Activated CD8-positive, alpha-beta memory T cell treated with anti-CD3 and anti-CD28 coated beads, Interleukin-2, amount 10 ng/mL, durations not matched to agents 7 days and 5 days (primary cell): ENCODE measurements around the gene EHMT1. TPM values are rescaled to one million over a fixed set of nuclear protein-coding genes. Genes with fewer than 3 reads are reported as not detected.
"Not testable (repeated sequence)": the region's sequence is repeated elsewhere in the genome, so short reads cannot be mapped to it uniquely, and the experiment has no call there.

ENCODE experiments used
- ATAC-seq: fragments of 150-1000 bp; cut with Tn5 transposase; one replicate; pipeline ENCODE4 v1.10.0; 2021; ENCODE audit warnings: moderate library complexity
- CTCF ChIA-PET: fragments of 350-600 bp; sonication (Branson Sonifier 250); formaldehyde crosslinking; loops from one replicate; lab custom pipeline; 2021; ENCODE audit warnings: antibody characterized with exemption; lab: Charles Lee
- DNase-seq: peaks from one replicate; pipeline ENCODE4 v3.0.0-alpha.2; 2020
- H3K27ac Mint-ChIP-seq: one replicate; pipeline ENCODE4 v1.8.0; 2021; ENCODE audit warnings: mild to moderate bottlenecking, mixed read lengths
- H3K27me3 Mint-ChIP-seq: one replicate; pipeline ENCODE4 v1.8.0; 2021; ENCODE audit warnings: mixed read lengths
- H3K36me3 Mint-ChIP-seq: one replicate; pipeline ENCODE4 v1.8.0; 2021; ENCODE audit warnings: mild to moderate bottlenecking, mixed read lengths
- H3K4me1 Mint-ChIP-seq: one replicate; pipeline ENCODE4 v1.8.0; 2021; ENCODE audit warnings: mixed read lengths
- H3K4me3 Mint-ChIP-seq: one replicate; pipeline ENCODE4 v1.8.0; 2021; ENCODE audit warnings: mild to moderate bottlenecking, moderate library complexity, mixed read lengths
- H3K9me3 Mint-ChIP-seq: one replicate; pipeline ENCODE4 v1.8.0; 2022; ENCODE audit warnings: low read depth, mixed read lengths
- total RNA-seq, 2 experiments: library from RNA; stranded (reverse); gene quantifications; one replicate each; pipeline ENCODE4 v1.2.3, GENCODE V29; 2021

EHMT1 gene
- total RNA-seq, 2 experiments from 2014 or later: 99.9 to 130 TPM

DNA sequence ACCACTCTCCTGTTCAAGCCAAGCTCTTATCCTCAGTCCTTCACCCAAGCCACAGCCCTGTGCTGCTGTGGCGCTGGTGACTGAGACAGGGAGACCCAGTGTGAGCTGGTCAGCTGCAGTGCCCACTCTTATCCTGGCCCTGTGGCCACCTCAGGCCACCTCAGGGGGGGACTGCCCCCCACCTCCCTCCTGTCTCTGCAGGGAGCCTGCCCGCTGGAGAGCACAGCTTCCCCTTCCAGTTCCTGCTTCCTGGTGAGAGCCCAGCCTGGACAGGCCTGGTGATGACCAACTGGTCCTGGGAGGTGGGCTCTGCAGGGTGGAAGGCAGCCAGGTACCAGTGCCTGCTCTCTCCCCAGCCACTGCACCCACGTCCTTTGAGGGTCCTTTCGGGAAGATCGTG lies 5.5 kb upstream of the EHMT1 start:
- Mint-ChIP-seq H3K27ac (no peak overlapping the region), H3K36me3 (peaks cover 6% of the 10 kb centered on the region), H3K4me3 (no peak overlapping the region), H3K9me3 (no peaks in the 10 kb centered on the region), H3K4me1 (peaks cover 26% of the 10 kb centered on the region), H3K27me3 (no peaks in the 10 kb centered on the region)
- ATAC-seq (no peak), DNase-seq (no peak)
- CTCF ChIA-PET: no interaction called here

DNA sequence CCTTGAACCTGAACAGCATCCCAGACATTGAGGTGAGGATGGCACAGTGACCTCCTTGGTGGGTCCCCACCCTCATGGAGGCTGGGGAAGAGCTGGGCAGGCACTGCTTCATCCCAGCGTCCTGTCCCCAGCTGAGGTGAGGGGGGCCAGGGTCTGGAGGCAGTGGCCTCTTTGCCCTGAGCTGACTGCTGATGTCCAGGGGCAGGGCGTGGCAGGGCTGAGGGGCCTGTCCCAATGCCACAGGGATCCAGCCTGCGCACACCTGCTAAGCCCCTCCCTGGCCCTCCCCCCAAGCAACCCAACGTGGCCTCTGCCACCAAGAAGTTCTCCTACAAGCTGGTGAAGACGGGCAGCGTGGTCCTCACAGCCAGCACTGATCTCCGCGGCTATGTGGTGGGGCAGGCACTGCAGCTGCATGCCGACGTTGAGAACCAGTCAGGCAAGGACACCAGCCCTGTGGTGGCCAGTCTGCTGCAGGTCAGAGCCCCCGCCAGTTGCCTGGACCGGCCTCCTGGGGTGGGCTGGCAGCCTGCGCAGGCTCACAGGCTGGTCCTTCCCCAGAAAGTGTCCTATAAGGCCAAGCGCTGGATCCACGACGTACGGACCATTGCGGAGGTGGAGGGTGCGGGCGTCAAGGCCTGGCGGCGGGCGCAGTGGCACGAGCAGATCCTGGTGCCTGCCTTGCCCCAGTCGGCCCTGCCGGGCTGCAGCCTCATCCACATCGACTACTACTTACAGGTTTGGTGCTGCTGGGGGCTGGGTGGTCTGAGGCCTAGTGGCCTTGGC lies 4.9 kb upstream of the EHMT1 start:
- CTCF ChIA-PET: no interaction called here
- Mint-ChIP-seq H3K9me3 (no peaks in the 10 kb centered on the region), H3K27ac (no peak overlapping the region), H3K4me3 (no peak overlapping the region), H3K4me1 (peaks cover 25% of the 10 kb centered on the region), H3K36me3 (peaks cover 6% of the 10 kb centered on the region), H3K27me3 (no peaks in the 10 kb centered on the region)
- no peak for ATAC-seq
- no peak for DNase-seq

DNA sequence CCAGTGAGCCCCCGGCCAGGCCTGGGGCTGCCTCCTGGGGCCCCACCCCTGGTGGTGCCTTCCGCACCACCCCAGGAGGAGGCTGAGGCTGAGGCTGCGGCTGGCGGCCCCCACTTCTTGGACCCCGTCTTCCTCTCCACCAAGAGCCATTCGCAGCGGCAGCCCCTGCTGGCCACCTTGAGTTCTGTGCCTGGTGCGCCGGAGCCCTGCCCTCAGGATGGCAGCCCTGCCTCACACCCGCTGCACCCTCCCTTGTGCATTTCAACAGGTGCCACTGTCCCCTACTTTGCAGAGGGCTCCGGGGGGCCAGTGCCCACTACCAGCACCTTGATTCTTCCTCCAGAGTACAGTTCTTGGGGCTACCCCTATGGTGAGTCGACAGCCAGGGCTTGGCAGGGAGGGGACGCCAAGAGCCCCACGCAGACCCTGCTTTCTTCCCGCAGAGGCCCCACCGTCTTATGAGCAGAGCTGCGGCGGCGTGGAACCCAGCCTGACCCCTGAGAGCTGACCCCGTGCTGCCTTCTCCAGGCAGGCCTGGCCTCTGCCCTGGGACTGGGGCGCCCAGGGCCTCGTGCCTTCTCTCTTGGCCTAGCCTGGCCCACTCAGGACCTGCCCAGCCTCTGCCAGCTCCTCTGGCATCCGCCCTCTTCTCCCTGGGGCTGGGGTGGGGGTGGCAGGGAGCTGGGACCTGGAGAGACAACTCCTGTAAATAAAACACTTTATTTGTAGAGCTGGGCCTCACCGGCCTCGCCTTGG lies 4.0 kb upstream of the EHMT1 start:
- Mint-ChIP-seq H3K27me3 (no peaks in the 10 kb centered on the region), H3K9me3 (no peaks in the 10 kb centered on the region), H3K36me3 (peaks cover 11% of the 10 kb centered on the region), H3K4me1 (peaks cover 27% of the 10 kb centered on the region), H3K27ac (no peak overlapping the region), H3K4me3 (no peak overlapping the region)
- CTCF ChIA-PET: no interaction called here
- DNase-seq (no peak), ATAC-seq (no peak)

DNA sequence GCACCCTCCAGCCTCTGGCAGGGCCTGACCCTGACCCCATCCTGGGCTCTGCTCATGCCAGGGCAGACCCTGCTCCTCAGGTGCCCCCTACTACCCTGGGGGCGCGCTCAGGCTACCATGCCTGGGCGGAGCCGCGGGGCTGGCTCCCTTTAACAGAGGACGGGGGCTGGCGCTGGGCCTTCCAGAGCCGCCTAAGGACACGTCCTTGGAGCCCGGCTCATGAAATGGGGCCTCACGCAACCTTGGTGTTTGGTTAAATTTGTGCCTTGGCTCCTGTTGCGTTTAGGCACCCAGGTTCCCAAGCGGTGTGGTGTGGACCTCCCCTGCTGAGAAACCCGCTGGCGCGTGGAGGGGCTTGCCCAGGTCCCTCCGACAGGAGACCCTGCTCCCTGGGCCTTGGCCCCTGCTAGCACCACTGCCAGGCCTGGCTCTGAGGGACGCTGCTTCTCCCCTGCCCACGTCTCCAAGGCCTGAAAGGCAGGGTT lies 3.4 kb upstream of the EHMT1 start:
- H3K27ac Mint-ChIP-seq: no peak overlapping the region
- DNase-seq (no peak), ATAC-seq (no peak)
- no peaks in the 10 kb centered on the region for H3K27me3 Mint-ChIP-seq
- H3K9me3 Mint-ChIP-seq: no peaks in the 10 kb centered on the region
- CTCF ChIA-PET: no interaction called here
- peaks cover 11% of the 10 kb centered on the region for H3K36me3 Mint-ChIP-seq
- H3K4me3 Mint-ChIP-seq: no peak overlapping the region
- peaks cover 33% of the 10 kb centered on the region for H3K4me1 Mint-ChIP-seq

DNA sequence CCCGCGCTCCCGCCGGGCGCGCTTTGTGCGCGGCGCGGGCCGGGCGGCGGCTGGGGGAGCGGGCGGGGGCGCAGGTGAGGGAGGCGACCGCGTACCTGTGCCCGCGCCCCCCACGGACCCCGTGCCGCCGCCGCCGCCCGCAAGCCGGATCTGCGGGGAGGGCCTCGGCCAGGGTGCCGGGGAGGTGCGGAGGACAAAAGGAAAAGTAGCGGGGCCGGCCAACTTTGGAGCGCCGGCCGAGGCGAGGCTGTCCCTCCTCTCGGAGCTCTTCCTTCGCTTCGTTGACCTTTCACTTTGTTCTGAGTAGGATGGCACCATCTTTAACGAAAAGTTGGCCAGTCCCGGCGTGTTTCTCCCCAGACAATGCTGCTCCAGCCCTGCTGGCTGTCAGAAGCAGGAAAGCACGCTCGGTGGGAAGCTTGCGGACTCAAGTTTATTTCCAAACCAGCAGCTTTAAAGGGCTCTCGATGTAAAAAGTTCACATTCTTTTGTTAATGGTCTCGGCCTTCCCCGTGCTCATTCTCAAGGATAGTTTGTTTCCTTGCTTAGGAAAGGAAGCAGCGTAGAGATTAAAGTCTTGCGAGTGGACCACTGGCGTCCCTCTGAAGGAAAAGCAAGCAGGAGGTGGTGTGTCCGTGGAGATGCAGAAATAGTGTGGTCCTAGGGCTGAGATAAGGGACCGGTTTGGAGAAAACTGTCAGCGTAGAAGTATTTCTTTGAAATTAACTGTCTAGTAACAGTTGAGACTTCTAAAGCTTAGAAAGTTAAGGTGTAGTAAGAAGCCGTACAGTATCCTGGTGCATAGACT lies 639 bp downstream of the EHMT1 start:
- ATAC-seq (peak; percentile 6), DNase-seq (peak; percentile 62)
- Mint-ChIP-seq H3K4me3 (peak overlapping the region; percentile 80), H3K27ac (peak overlapping the region; percentile 80), H3K4me1 (peaks cover 43% of the 10 kb centered on the region), H3K27me3 (no peaks in the 10 kb centered on the region), H3K9me3 (no peaks in the 10 kb centered on the region), H3K36me3 (peaks cover 22% of the 10 kb centered on the region)
- CTCF ChIA-PET: interaction anchor here (0.6 to 2.2 kb wide), 8 partner anchors 9 to 68 kb away, joined by 3 to 15 read pairs (median 3); partner anchors contain the start of genes DPH7 and MRPL41

DNA sequence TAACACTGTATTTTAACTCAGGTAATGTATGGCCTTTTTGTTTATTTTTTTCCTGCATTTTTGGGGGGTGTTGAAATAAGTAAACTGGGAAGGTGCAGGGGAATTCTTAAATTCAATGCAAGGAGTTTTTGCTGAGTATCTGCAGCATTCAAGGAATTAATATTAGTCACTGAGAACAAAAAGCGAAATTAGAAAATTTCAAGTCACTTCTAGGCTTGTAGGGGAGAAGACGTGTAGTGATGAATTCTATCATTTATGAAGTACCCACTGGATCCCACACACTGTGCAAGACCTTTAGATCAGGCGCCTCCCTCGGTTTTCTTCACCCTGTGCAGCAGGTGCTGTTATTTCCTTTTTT lies 1.2 kb downstream of the EHMT1 start:
- DNase-seq (no peak), ATAC-seq (no peak)
- peak overlapping the region; percentile 80 for H3K27ac Mint-ChIP-seq
- no peaks in the 10 kb centered on the region for H3K9me3 Mint-ChIP-seq
- no peaks in the 10 kb centered on the region for H3K27me3 Mint-ChIP-seq
- CTCF ChIA-PET: interaction anchor here (0.8 to 2.2 kb wide), 3 partner anchors 9 to 41 kb away, joined by 3 to 15 read pairs (median 5); partner anchors contain the start of gene DPH7
- H3K36me3 Mint-ChIP-seq: peaks cover 19% of the 10 kb centered on the region
- peaks cover 44% of the 10 kb centered on the region for H3K4me1 Mint-ChIP-seq
- peak overlapping the region; percentile 80 for H3K4me3 Mint-ChIP-seq

DNA sequence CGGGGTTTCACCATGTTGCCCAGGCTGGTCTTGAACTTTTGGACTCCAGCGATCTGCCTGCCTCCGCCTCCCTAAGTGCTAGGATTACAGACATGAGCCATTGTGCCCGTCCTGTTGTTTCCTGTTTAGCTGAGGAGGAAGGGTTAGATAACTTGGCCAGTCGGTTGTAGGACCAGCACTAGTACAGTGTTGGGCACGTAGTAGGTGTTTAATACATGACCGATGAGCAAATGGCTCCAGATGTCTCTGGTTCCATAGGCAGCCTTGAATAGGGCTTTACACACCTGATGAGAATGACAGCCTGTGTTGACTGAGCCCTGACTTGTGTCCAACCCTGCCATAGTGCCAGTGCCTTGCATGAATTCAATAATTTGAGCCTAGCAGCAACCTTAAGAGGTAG lies 1.8 kb downstream of the EHMT1 start:
- ATAC-seq: no peak
- no peaks in the 10 kb centered on the region for H3K9me3 Mint-ChIP-seq
- H3K27me3 Mint-ChIP-seq: no peaks in the 10 kb centered on the region
- peaks cover 50% of the 10 kb centered on the region for H3K4me1 Mint-ChIP-seq
- H3K4me3 Mint-ChIP-seq: peak overlapping the region; percentile 80
- peaks cover 23% of the 10 kb centered on the region for H3K36me3 Mint-ChIP-seq
- DNase-seq: no peak
- CTCF ChIA-PET: interaction anchor here (1.0 to 2.2 kb wide), 2 partner anchors 8 to 12 kb away, joined by 3 to 15 read pairs; no protein-coding TSS in a partner anchor
- peak overlapping the region; percentile 38 for H3K27ac Mint-ChIP-seq

DNA sequence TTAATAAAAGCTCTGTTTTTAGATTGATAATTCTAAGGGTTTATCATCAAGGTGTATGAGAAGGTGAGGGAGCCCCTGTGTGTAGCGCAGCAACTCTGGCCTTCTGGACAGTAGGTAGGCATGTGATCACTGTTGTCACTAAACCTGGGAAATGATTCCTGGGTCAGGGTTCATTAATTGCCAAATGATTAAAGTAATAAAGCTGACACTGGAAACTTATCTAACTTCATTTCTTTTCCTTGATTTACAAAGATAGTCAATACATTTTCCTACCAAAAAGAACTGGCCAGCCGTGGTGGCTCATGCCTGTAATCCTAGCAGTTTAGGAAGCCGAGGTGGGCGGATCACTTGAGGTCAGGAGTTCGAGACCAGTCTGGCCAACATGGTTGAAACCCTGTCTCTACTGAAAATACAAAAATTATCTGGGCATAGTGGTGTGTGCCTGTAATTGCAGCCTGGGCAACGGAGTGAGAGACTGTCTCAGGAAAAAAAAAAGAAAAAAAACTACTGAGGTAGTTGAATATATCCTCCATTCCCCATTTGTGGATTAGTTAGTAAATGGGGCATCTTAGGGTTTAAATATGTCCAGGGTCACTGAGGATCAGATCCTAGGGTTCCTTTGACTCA lies 2.4 kb downstream of the EHMT1 start:
- CTCF ChIA-PET: interaction anchor here (1.0 kb wide), 1 partner anchor 11 kb away, joined by 3 read pairs; no protein-coding TSS in a partner anchor
- Mint-ChIP-seq H3K9me3 (no peaks in the 10 kb centered on the region), H3K4me1 (peaks cover 51% of the 10 kb centered on the region), H3K27me3 (no peaks in the 10 kb centered on the region), H3K27ac (peak overlapping the region; percentile 38), H3K36me3 (peaks cover 23% of the 10 kb centered on the region), H3K4me3 (no peak overlapping the region)
- DNase-seq (no peak), ATAC-seq (no peak)

DNA sequence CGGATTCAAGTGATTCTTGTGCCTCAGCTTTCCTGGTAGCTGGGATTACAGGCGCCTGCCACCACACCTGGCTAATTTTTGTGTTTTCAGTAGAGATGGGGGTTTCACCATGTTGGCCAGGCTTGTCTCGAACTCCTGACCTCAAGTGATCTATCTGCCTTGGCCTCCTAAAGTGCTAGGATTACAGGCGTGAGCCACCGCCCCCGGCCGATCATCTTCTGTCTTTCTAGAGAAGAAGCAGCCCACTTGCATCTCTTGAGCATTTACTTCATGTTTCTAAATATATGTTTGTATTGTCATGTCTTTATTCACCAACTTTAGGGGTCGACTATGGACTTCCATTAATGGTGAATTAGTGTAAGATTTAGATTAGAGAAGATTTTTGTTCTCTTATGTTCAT lies 3.4 kb downstream of the EHMT1 start:
- Mint-ChIP-seq H3K36me3 (peaks cover 25% of the 10 kb centered on the region), H3K4me1 (peaks cover 50% of the 10 kb centered on the region)
- H3K27me3 Mint-ChIP-seq, H3K4me3 Mint-ChIP-seq, CTCF ChIA-PET, H3K27ac Mint-ChIP-seq, H3K9me3 Mint-ChIP-seq, ATAC-seq, DNase-seq: not testable (repeated sequence)

DNA sequence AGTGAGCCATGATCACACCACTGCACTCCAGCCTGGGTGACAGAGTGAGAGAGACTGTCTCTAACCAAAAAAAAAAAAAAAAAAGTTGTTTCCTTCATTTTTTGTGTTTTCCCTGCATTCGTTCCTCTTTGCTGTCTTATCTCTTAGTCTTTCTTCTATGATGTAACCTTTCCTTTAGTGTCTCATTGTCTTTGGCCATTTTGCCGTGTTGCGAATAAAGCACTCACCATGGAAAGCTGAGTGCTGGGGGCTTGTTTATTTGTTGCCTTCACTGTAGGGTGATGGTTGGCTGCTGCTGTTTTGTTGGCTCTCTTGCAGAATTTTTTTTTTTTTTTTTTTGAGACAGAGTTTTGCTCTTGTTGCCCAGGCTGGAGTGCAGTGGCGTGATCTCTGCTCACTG lies 7.7 kb downstream of the EHMT1 start:
- H3K4me3 Mint-ChIP-seq: no peak overlapping the region
- peaks cover 50% of the 10 kb centered on the region for H3K4me1 Mint-ChIP-seq
- H3K27ac Mint-ChIP-seq: peak overlapping the region; percentile 73
- CTCF ChIA-PET: interaction anchor here (0.6 to 0.8 kb wide), 2 partner anchors 11 to 39 kb away, joined by 3 to 4 read pairs; no protein-coding TSS in a partner anchor
- H3K9me3 Mint-ChIP-seq: no peaks in the 10 kb centered on the region
- H3K36me3 Mint-ChIP-seq: peaks cover 23% of the 10 kb centered on the region
- DNase-seq: no peak
- no peak for ATAC-seq
- H3K27me3 Mint-ChIP-seq: no peaks in the 10 kb centered on the region

DNA sequence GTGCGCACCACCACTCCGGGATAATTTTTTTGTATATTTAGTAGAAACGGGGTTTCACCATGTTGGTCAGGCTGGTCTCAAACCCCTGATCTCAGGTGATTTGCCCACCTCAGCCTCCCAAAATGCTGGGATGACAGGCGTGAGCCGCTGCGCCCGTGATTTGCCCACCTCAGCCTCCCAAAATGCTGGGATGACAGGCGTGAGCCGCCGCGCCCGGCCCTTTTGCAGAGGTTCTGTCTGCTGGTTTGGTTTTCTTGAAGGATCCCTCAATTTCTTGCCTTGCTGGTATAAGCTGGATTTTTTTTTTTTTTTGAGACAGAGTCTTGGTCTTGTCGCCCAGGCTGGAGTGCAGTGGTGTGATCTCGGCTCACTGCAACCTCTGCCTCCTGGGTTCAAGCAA lies 8.6 kb downstream of the EHMT1 start:
- H3K9me3 Mint-ChIP-seq, H3K27ac Mint-ChIP-seq, H3K4me3 Mint-ChIP-seq, H3K27me3 Mint-ChIP-seq, DNase-seq, ATAC-seq: not testable (repeated sequence)
- Mint-ChIP-seq H3K4me1 (peaks cover 50% of the 10 kb centered on the region), H3K36me3 (peaks cover 20% of the 10 kb centered on the region)
- CTCF ChIA-PET: interaction anchor here (0.7 to 3.4 kb wide), 3 partner anchors 8 to 48 kb away, joined by 3 to 15 read pairs (median 7); partner anchors contain the start of genes DPH7 and EHMT1

DNA sequence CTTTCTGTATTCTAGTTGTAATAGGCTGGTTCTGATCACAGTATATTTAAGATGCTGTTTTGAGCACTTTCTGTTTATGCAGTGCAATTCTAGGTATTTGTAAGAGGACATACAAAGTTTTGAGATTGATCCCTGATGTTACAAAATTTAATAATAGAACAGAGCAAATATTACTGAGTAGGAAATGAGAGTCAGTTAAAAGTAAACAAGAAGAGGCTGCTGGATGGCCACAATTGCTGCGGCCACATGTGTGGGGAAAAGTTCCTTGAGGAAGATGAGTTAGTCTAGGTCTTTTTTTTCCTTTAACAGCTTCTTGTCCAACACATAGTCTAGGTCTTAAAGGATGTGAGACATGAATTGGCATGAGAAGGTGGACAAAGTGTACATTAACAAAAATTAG lies 11.3 kb downstream of the EHMT1 start:
- H3K4me3 Mint-ChIP-seq: no peak overlapping the region
- peak overlapping the region; percentile 33 for H3K27ac Mint-ChIP-seq
- DNase-seq: no peak
- no peak for ATAC-seq
- peaks cover 51% of the 10 kb centered on the region for H3K4me1 Mint-ChIP-seq
- no peaks in the 10 kb centered on the region for H3K9me3 Mint-ChIP-seq
- H3K36me3 Mint-ChIP-seq: peaks cover 12% of the 10 kb centered on the region
- CTCF ChIA-PET: interaction anchor here (3.4 kb wide), 1 partner anchor 11 kb away, joined by 15 read pairs; the partner anchor contains the start of gene EHMT1
- H3K27me3 Mint-ChIP-seq: no peaks in the 10 kb centered on the region
